Activated CD8-positive, alpha-beta memory T cell treated with anti-CD3 and anti-CD28 coated beads for 1 hour (primary cell): ENCODE results near the gene IGSF22.
A peak's percentile ranks its signal among the peaks of the same experiment; 100 is the strongest.

Experiments used
- DNase-seq, 2 donors: peaks; one replicate each; pipeline ENCODE4 v3.0.0-alpha.2; 2020; ENCODE audit warnings: low read depth in 1 of 2; ENCODE audit errors: extremely low read depth in 1 of 2

IGSF22 gene

DNA sequence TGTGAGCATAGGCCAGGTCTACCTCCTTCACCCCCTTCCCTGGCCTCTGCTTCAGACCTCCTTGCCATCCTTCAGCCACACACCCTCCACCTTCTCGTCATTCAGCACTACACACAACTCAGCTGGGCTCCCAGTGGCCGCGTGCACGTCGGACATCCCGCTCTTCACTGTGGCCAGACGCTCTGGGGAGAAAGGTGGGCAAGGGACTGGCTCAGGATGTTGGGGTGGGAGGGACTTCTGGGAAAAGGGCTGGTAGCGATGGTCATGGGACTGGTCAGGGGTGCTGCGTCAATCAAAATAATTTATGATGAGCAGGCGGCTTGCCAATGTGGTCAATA, 11.6 kb downstream of the IGSF22 start:
- DNase-seq = no peak

DNA sequence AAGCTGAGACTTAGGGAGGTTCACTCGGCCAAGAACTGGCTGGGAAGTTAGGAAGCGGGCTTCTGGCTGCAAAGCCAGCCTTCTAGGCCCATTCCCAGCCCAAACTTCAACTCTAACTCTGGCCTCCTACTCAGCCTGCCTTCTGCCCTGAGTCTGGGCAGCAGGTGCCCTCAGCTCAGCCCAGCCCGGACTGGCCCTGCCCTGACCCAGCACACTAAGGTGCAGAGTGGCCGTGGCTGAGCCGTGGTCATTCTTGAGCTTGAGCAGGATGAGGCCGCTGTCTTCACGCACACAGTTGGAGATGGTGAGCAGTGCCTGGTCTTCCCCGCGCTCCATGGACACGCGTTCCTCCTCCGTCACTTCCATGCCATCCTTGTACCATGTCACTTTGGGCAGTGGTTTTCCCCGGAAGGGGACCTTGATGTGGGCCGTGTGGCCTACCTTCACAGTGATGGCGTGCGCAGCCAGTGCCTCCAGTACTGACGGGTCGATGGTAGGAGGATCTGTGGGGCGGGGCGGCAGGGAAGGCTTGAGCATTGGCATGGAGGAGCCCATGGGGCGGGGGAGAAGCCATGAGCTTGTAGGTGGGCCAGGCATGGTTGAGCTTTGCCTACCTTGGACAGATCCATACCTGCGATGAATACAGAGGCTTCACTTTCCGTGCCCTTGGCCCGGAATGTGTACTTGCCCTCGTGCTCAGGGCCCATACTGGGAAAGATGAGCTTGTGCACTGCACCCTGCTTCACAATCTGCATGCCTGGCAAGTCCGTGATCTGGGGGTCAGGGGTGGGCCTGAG, 12.1 kb downstream of the IGSF22 start:
- no peak for DNase-seq

DNA sequence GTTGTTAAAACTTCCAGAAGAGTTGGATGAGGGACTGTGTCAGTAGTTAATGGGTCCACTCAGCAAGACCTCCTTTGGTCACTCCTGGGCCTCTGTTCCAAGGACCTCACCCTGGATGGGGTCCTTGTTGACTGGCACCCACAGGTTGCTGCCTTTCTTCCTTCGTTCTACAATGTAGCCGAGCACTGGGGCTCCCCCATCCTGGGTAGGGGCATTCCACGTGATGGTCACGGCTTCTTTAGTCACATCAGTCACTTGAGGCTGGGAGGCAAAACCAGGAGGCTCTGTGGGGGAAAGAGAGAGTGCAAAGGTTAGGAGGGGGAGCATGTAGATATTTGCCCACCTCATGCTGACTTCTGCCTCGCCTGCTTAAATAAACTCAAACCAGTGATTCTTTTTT, 15.4 kb downstream of the IGSF22 start:
- no peak for DNase-seq

DNA sequence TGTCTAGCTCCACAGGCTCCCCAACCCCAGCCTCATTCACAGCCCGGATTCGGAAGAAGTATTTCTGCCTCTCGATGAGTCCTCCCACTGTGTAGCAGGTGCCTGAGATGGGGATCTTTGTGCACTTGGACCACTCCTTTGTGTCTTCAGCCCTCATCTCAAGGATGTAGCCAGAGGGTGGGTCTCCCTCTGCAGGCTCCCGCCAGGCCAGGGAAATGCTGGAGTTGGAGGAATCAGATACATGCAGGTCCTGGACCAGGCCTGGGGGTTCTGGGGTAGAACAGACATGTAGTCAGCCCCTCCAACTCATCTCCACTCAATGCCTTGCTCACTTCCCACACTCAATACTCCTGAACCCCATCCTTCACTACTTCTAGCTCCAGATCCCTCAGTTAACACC, 16.6 kb downstream of the IGSF22 start:
- no peak for DNase-seq

DNA sequence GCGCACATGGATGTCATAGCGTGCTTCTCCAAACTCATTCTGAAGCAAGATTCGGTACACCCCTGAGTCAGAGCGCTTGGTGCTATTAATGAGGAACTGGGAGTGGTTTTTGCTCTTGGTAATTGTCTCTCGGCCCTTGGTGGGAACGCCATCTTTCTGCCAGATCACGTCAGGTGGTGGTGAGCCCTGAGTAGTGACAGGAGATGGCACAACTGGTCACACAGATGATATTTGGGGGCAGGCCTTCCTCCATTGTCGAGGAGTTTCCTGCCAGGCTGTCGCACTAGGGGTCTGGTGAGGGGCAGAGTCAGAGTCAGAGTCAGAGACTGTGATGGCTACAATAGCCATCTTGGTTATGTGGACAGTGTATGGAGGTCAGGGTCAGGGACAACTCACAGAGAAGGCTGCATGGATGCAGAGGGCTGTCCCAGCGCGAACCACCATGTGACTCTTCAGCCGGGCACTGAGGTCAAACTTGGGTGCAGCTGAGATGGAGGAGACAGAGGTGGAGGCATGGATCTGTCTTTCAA, 18.1 kb downstream of the IGSF22 start:
- no peak for DNase-seq

DNA sequence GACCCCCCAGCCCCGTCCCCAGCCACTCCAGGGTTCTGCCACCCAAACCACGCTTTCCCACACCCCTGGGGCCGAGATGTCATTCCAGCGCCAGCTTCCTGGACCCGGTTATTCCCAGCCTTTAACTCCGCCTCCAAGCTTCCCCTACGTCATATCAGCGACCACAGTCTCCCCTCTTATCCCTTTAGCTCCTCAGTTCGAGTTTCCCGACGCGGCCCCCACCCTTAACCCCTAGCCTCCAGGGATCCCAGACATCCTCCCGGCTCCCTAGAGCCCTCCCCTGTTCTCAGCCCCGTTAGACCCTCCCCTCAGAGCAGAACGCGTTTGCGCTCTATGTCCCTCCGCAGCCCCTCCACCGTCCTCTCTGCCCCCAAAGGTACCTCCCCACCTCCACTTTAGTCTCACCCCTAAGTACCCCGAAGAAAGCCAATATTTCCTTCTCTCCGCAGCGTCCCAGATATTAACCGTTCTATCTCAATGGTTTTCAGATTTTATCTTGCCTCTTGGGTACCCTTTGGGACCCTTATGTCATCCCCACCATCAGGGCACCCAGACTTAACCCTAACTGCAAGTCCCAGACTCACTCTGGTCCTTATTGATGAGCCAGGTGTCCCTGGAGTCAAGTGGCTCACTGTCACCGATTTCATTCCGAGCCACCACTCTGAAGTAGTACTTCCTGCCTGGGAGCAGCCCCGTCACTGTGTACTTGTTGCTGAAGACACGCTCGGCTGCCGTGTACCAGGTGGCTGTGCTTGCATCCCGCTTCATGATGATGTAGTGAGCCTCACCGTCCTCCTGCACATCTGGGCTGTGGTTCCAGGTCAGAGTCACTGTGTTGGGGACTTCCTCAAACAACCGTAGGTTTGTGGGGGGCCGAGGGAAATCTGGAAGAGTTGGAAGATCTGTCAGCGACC, 19.4 kb downstream of the IGSF22 start:
- peak in 1 of 2 donors; percentile 35 for DNase-seq

DNA sequence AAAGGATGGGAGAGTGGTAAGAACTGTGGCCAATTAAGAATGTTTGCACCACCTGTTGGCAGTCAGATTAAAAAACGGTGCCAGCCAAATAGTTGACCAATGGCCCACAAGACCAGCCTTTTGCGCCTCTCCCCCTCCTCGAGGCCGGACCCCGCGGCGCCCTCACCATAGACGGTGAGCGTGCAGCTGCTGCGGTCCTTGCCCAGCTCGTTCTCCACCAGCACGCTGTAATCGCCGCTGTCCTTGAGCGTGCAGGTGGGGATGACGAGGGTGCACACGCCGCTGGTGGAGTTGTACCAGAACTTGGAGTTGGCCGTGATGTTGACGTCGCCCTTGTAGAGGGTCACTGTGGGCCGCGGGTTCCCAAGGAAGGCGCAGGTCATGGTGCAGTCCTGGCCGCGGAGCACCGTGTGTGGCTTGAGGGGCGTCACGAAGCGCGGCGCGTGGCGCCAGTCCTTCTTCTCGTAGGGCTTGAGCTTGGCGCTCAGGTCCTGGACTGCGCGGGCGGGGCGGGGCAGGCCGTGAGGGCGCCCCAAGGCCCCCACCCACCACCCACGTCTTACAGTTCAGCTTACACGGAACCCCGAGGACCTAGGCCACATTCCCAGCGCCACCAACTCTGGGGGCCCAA, 20.2 kb downstream of the IGSF22 start:
- DNase-seq = no peak

DNA sequence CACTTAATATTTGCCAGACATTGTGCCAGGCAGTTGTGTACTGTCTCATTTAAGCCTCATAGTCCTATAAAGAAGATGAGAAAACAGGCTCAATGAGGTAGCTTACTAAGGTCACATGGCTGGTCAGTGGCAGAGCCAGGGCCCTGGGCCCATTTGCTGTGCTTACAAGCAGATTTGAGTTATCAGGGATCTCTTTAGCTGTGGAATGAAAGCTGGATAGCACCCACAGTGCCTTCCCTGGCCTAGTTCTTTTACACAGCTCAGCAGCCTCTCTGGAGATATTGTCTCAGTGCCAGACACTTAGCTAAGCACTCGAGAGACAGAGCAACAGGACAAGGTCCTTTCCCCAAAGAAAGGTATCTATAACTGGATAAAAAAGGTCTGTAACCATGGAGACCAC, 21.3 kb downstream of the IGSF22 start:
- DNase-seq = no peak

DNA sequence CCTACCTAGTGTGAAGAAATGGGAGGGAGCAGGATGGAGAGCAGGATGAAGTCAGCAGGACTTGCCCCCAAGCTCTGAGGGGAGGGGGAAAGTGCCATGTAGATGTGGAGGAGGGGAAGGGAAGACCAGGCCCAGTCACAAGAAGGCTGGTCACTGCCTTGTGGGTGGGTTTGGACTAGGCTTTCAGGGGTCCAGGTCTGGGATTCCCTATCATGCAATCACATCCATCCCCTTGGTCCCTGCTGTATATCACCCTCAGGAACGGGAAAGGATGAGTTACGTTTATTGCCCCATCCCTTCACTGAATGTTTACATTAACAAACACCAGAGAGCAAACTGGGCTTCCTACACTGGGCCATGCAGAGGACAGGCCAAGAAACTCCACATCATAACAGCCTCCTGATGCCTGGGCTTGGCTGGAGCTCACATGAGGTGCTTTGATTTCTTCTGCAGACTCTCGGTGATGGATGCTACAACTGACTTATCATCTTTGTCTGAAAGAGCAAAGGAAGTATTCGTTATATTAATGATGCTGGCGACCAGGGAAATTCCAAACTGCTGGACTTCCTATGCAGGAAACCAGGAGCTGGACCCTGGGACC, 21.8 kb downstream of the IGSF22 start:
- DNase-seq = no peak

DNA sequence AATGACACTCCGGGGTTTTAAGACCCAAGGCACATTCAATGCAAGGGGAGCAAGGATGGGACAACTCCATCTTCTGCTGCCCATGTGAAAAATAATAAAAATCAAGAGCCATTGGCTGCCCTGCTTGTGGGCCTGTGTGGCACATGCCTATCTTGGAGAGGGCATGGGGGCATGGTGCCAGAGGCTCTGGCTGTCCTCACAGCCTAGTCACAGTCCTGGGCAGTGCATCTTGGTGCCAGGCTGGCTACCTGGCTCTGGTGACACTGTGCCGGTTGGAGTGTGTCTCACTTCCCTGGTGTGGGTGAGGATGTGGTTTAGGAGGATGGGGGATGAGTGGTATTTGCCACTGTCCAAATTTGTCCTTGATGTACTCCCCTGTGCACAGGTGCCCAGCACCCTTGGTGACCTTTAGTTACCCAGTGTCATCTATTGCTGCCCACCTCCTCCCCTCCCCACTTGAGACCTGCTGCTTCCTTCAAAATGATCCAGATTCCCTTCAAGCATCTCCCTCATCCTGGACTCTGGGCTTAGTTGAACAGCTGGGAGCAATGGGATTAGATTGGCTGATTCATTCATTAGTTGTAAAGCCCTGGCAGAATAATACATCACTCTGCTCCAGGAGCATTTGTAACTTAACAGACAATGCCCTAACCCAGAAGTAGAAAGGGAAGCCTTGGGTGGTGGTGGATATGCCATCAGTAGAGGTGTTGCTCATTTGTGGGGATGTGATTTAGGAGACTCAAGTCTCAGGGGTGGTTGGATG, 22.8 kb downstream of the IGSF22 start:
- no peak for DNase-seq

DNA sequence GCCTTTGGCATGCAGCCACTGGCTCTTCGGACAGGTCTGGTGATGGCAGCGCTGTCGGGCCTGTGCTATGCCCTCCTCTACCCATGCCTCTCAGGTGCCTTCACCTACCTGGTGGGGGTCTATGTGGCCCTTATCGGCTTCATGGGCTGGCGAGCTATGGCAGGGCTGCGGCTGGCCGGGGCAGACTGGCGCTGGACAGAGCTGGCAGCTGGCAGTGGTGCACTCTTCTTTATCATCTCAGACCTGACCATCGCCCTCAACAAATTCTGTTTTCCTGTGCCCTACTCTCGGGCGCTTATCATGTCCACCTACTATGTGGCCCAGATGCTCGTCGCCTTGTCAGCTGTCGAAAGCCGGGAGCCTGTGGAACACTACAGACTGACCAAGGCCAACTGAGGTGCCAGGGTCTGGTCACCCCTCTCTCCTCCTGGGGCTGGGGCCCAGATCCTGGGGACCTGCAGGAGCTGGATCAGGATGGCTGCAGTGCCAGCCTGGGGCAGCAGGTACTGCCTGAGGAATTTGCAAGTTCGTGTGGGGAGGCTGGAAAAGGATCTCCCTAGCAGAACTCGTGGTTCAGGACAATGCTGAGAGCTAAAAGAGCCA, 24.3 kb downstream of the IGSF22 start:
- DNase-seq = no peak

DNA sequence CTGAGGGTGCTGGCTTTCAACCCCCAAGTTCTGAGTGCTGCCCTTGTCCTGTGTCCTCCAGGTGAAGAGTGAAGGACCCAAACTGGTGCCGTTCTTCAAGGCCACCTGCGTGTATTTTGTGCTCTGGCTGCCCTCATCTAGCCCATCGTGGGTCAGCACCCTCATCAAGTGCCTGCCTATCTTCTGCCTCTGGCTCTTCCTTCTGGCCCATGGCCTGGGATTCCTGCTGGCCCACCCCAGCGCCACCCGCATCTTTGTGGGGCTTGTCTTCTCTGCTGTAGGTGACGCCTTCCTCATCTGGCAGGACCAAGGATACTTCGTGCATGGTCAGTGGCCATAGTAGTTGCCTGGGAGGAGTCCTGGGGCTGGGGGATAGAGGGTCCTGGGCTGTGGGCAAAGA, 25.1 kb downstream of the IGSF22 start:
- no peak for DNase-seq

DNA sequence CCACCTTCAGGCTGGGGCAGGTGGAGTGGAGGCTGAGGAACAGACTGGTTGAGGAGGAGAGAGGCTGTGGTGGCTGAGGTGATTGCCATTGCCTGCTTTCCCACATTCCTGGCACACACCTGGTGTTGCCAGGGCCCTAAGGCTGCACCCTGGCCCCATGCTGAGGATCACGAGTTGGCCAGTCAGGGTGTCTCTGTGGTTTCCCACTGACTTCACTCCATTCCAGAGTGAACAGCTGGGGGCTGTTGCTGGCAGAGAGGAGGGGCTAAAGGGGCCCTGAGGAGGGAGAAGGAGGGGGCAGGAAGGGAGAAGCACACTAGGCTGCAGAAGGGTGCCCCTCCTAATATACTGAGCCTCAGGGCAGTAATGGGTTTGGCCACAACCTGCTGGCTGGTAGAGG, 25.6 kb downstream of the IGSF22 start:
- DNase-seq = no peak

DNA sequence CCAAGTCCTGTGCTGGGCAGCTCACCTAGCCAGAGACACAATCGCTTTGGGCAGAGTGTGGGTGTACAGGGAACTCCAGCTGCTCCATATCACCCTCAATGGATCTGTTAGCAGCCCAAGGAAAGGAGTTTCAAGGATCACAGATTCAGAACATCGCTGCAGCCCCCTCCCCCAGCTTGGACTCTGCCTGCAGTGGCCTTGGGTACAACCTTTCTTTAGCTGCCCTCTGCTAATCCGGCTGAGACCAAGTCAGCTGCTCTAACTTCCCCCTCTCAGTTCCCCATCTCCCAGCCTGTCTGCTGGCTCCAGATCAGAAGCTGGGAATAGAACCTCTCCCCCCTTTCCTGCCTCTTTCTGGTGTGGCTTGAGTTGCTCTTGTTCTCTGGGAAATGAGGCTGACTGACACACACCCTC, 26.1 kb downstream of the IGSF22 start:
- no peak for DNase-seq

DNA sequence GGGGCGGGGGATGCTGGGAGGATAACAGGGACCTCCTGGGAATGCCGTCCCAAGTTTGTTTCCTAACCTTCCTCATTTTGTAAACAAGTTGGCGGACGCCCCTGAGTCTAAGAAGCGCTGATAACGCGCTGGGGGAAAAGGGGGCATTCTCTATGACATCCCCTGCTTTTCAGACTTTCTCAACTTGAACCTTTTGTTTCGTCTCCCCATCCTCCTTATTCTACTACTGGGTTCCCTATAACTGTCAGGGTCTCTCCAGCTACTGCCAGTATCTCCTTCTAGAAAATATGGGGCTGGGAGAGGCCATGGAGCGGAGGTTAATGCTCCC, 26.8 kb downstream of the IGSF22 start:
- DNase-seq = no peak

DNA sequence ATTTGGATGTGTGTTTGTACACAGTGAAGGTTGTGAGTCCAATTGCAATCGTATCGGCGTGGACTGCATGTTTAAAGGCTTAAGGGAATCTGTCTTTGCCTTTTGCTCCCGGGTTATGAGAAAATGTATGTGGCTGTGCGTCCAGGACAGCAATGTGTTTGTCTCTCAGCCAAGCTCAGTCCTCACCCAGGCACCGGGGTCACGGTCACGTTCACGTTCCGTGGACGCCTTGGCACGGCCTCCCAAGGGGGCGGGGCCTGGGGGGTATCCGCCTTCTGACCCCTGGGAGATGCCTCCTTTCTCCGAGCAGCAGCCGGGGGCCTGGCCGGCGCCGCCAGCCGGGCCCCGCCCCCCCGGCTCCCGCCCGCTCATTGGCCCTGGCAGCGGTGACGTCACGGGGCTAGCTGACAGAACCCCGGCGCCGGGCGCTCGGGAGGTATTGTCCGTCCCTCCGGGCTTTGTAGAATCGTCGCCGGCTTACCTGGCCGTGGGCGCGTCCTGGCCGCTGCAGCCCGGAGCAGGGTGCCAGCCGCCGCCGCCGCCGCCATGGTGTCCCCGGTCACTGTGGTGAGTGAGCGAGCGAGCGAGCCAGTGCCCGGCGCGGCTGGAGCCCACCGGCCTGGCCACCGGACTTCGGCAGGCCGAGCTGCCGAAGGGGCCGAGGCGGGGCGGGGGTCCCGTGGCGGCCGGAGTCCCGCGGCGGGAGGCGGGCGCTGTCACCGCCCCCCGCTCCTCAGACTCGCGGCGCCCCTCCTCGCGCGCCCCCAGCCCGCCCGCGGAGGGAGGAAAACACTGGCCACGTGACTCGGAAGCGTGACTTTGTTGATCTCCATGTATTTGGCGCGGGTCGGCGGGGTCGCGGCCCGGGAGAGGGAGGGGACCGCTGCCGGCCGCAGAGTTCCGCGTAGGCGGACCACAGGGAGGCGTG, 27.4 kb downstream of the IGSF22 start, which contains the start of gene TMEM86A:
Gene TMEM86A, plus strand, starts transcription at position 439 of the 928 bp plus-strand sequence. Its CDS starts 108 bp downstream, at position 547.
- peak; percentile 71 to 88 for DNase-seq

DNA sequence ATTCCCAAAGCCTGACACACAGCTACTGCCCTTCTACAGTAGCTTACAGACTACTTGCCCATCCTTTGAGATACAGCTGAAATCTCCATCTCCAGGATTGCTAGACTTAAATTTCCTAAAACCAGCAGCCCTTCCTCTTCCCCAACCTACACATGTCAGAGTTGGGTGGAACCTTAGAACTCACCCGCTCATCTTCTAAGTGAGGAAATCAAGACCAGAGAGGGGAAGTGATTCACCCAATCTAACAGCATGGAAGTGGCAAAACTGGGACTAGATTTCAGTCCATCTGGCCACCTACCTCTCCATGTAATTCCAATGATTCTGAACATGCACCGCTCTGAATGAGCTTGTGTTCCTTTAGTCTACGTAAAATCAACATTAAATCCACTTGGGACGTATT, 28.4 kb downstream of the IGSF22 start:
- DNase-seq = no peak

DNA sequence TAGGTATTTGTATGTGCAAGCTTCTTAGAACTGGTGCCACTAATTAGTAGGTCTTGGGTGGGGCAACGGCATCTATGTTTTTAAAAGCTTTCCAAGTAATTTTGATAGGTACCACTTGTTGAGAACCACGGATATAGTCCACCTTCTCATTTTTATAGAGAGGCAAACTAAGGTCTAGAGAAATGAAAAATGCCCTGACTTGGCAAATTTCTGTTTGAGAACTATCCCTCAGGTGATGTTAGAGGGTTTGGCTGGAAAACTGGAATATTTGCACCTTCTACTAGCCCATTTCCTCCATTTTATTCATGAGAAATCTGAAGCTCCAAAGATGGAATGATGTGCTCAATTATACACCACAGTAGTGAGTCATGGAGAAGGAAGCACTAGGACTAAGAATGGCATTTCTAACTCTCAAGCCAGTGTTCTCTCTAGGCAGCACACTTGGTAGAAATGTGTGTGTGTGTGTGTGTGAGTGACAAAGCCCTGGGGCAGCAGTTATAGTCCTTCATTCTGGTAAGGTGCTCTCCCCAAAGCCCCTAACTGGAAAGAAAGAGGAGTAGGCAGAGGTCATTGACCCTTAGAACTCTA, 29.3 kb downstream of the IGSF22 start:
- DNase-seq = no peak
